Caco-2 (cell line): ENCODE results near the gene HES5. TPM values are rescaled to one million over a fixed set of nuclear protein-coding genes. Genes with fewer than 3 reads are reported as not detected.
A peak's percentile ranks its signal among the peaks of the same experiment; 100 is the strongest.

Source experiments
- BruUV-seq: library from RNA; stranded (reverse); fragments of 400-500 nt; replicated peaks from 2 replicates; lab custom pipeline; 2021; lab: Mats Ljungman, UMichigan
- CTCF ChIA-PET: fragments of 300-600 bp; sonication (Branson Sonifier 250); formaldehyde crosslinking; loops from one replicate; lab custom pipeline; 2022; ENCODE audit warnings: antibody characterized with exemption; lab: Charles Lee
- POLR2A ChIA-PET: fragments of 300-600 bp; sonication (Branson Sonifier 250); formaldehyde crosslinking; loops from one replicate; lab custom pipeline; 2022; ENCODE audit warnings: antibody characterized with exemption; lab: Charles Lee
- DNase-seq, 2 experiments: peaks; one replicate each; pipeline versions ENCODE4 v3.0.0 to v3.0.0-alpha.2; 2020 to 2022
- H3K27me3 ChIP-seq: replicated peaks from 2 replicates; pipeline ENCODE4 v1.6.0; 2011; ENCODE audit warnings: low read length; ENCODE audit not compliant: control insufficient read depth, insufficient read depth
- H3K36me3 ChIP-seq: 2 replicates; pipeline ENCODE4 v1.5.1; 2011; ENCODE audit warnings: low read length; ENCODE audit not compliant: control insufficient read depth, insufficient read depth
- H3K4me1 ChIP-seq: fragments of 250-450 bp; sonication (Bioruptor Pico); 2 replicates; pipeline ENCODE4 v1.5.1; 2020; ENCODE audit warnings: mild to moderate bottlenecking
- H3K4me3 ChIP-seq: 2 replicates; pipeline ENCODE4 v1.5.1; 2011; ENCODE audit warnings: low read depth, mild to moderate bottlenecking, control low read depth, low read length
- H3K9me3 ChIP-seq: fragments of 250-450 bp; sonication (Bioruptor Pico); 2 replicates; pipeline ENCODE4 v1.5.1; 2020; ENCODE audit warnings: mild to moderate bottlenecking, moderate library complexity
- H3K27ac Mint-ChIP-seq: one replicate; pipeline ENCODE4 v1.8.0; 2022; ENCODE audit warnings: mixed read lengths; ENCODE audit not compliant: unreplicated experiment
- H3K27me3 Mint-ChIP-seq: one replicate; pipeline ENCODE4 v1.8.0; 2022; ENCODE audit warnings: mixed read lengths; ENCODE audit not compliant: insufficient read depth, unreplicated experiment
- H3K36me3 Mint-ChIP-seq: one replicate; pipeline ENCODE4 v1.8.0; 2022; ENCODE audit warnings: mild to moderate bottlenecking, mixed read lengths; ENCODE audit not compliant: insufficient read depth, unreplicated experiment
- H3K4me1 Mint-ChIP-seq: one replicate; pipeline ENCODE4 v1.8.0; 2022; ENCODE audit warnings: low read depth, mixed read lengths; ENCODE audit not compliant: unreplicated experiment
- H3K4me3 Mint-ChIP-seq: one replicate; pipeline ENCODE4 v1.8.0; 2022; ENCODE audit warnings: mild to moderate bottlenecking, moderate library complexity, mixed read lengths; ENCODE audit not compliant: unreplicated experiment
- H3K9me3 Mint-ChIP-seq: one replicate; pipeline ENCODE4 v1.8.0; 2022; ENCODE audit warnings: mixed read lengths; ENCODE audit not compliant: unreplicated experiment
- CTCF ChIP-seq, 2 experiments: fragments of 200-600 bp in 1 of 2; IDR thresholded peaks; 1 replicate in 1 of 2; 2 replicates in 1 of 2; pipeline versions ENCODE4 v1.5.1 to v1.8.0; 2011 to 2022; ENCODE audit warnings: antibody characterized with exemption in 1 of 2, control low read depth in 1 of 2, inconsistent platforms in 1 of 2, low read depth in 1 of 2, low read length in 1 of 2, mild to moderate bottlenecking in 1 of 2, moderate library complexity in 1 of 2; ENCODE audit not compliant: insufficient read depth in 1 of 2, severe bottlenecking in 1 of 2, unreplicated experiment in 1 of 2
- intact Hi-C: fragments of 100-400 bp; cut with micrococcal nuclease; formaldehyde crosslinking; loops from one replicate; pipeline ENCODE4 v1.10.0; 2022; ENCODE audit not compliant: unreplicated experiment
- total RNA-seq: library from RNA; stranded (reverse); gene quantifications from 2 replicates; pipeline ENCODE4 v1.2.3, GENCODE V29; 2022

The HES5 gene
- total RNA-seq, 1 experiment from 2014 or later: not detected

GRCh38 chr1:2496087-2496622, 33.9 kb downstream of the HES5 start:
- BruUV-seq: no TSS peak
- CTCF ChIA-PET: no interaction called here

GRCh38 chr1:2495546-2495945, 34.5 kb downstream of the HES5 start:
- no peak overlapping the region for H3K4me3 ChIP-seq
- no peak for DNase-seq
- BruUV-seq: no TSS peak

More at GRCh38 chr1:2496087-2496622, 33.9 kb downstream of the HES5 start:
- DNase-seq: no peak
- POLR2A ChIA-PET: no interaction called here
- no peaks in the 10 kb centered on the region for H3K9me3 ChIP-seq
- peaks cover 12% of the 10 kb centered on the region for H3K4me1 ChIP-seq
- Mint-ChIP-seq H3K27me3 (no peaks in the 10 kb centered on the region), H3K36me3 (no peaks in the 10 kb centered on the region), H3K9me3 (no peaks in the 10 kb centered on the region), H3K4me3 (no peak overlapping the region), H3K4me1 (peaks cover 7% of the 10 kb centered on the region), H3K27ac (no peak overlapping the region)
- no peak for TF ChIP-seq CTCF (IDR thresholded peaks at IDR 0.05; ENCODE audit: insufficient read depth in 1 of 2, low read depth in 1 of 2, low read length in 1 of 2, severe bottlenecking in 1 of 2, unreplicated experiment in 1 of 2)
- H3K27me3 ChIP-seq: no peaks in the 10 kb centered on the region
- H3K4me3 ChIP-seq: no peak overlapping the region
- no peaks in the 10 kb centered on the region for H3K36me3 ChIP-seq
- intact Hi-C loops: no loop called here

GRCh38 chr1:2495026-2495425, 35.0 kb downstream of the HES5 start:
- no peak for DNase-seq
- Histone ChIP-seq H3K9me3 (no peaks in the 10 kb centered on the region), H3K4me1 (peaks cover 12% of the 10 kb centered on the region), H3K27me3 (no peaks in the 10 kb centered on the region), H3K4me3 (no peak overlapping the region), H3K36me3 (no peaks in the 10 kb centered on the region)
- no peaks in the 10 kb centered on the region for H3K27me3 Mint-ChIP-seq
- BruUV-seq: no TSS peak
- H3K36me3 Mint-ChIP-seq: no peaks in the 10 kb centered on the region
- no peaks in the 10 kb centered on the region for H3K9me3 Mint-ChIP-seq
- H3K4me3 Mint-ChIP-seq: no peak overlapping the region
- POLR2A ChIA-PET: no interaction called here
- intact Hi-C loops: no loop called here
- CTCF ChIA-PET: no interaction called here
- TF ChIP-seq CTCF (IDR thresholded peaks at IDR 0.05; ENCODE audit: insufficient read depth in 1 of 2, low read depth in 1 of 2, low read length in 1 of 2, severe bottlenecking in 1 of 2, unreplicated experiment in 1 of 2): no peak
- peaks cover 7% of the 10 kb centered on the region for H3K4me1 Mint-ChIP-seq
- peak overlapping the region; percentile 72 for H3K27ac Mint-ChIP-seq

More at GRCh38 chr1:2495546-2495945, 34.5 kb downstream of the HES5 start:
- TF ChIP-seq CTCF (IDR thresholded peaks at IDR 0.05; ENCODE audit: insufficient read depth in 1 of 2, low read depth in 1 of 2, low read length in 1 of 2, severe bottlenecking in 1 of 2, unreplicated experiment in 1 of 2): no peak
- CTCF ChIA-PET: no interaction called here
- peaks cover 12% of the 10 kb centered on the region for H3K4me1 ChIP-seq
- H3K9me3 Mint-ChIP-seq: no peaks in the 10 kb centered on the region
- no peaks in the 10 kb centered on the region for H3K36me3 ChIP-seq
- no peak overlapping the region for H3K27ac Mint-ChIP-seq
- H3K4me1 Mint-ChIP-seq: peaks cover 7% of the 10 kb centered on the region
- H3K27me3 Mint-ChIP-seq: no peaks in the 10 kb centered on the region
- no peak overlapping the region for H3K4me3 Mint-ChIP-seq
- no peaks in the 10 kb centered on the region for H3K27me3 ChIP-seq
- no peaks in the 10 kb centered on the region for H3K36me3 Mint-ChIP-seq
- POLR2A ChIA-PET: no interaction called here
- intact Hi-C loops: no loop called here
- no peaks in the 10 kb centered on the region for H3K9me3 ChIP-seq
